Mammary epithelial cell (primary cell): ENCODE results near the gene SLC47A2.

Source experiments
- CTCF ChIP-seq, 2 donors: IDR thresholded peaks in 1 of 2; conservative IDR thresholded peaks in 1 of 2; 2 replicates each; pipeline ENCODE4 v1.5.1; 2011 to 2012; ENCODE audit warnings: inconsistent platforms in 2 of 2, low read length in 2 of 2, mild to moderate bottlenecking in 2 of 2, control low read depth in 1 of 2, low read depth in 1 of 2; ENCODE audit not compliant: insufficient read depth in 1 of 2; ENCODE audit errors: extremely low read depth in 1 of 2
- EZH2 ChIP-seq: IDR thresholded peaks from 2 replicates; pipeline ENCODE4 v1.6.1; 2012; ENCODE audit warnings: low read length, inconsistent platforms, borderline replicate concordance

GRCh38 chr17:19676896-19677295 is 39.5 kb downstream of the SLC47A2 start:
- TF ChIP-seq CTCF (conservative IDR thresholded peaks at IDR 0.05 in 1 of 2, IDR thresholded peaks at IDR 0.05 in 1 of 2; ENCODE audit: extremely low read depth in 1 of 2, insufficient read depth in 1 of 2, low read depth in 1 of 2, low read length in 2 of 2) (no peak), EZH2 (no peak)
